ENCODE results near the gene PEG3. TPM values are rescaled to one million over a fixed set of nuclear protein-coding genes. Genes with fewer than 3 reads are reported as not detected.

Gene PEG3
- total RNA-seq, 3 donors from 2014 or later (not counting 1 experiment from before 2014, with no cell fraction given) = not detected

DNA sequence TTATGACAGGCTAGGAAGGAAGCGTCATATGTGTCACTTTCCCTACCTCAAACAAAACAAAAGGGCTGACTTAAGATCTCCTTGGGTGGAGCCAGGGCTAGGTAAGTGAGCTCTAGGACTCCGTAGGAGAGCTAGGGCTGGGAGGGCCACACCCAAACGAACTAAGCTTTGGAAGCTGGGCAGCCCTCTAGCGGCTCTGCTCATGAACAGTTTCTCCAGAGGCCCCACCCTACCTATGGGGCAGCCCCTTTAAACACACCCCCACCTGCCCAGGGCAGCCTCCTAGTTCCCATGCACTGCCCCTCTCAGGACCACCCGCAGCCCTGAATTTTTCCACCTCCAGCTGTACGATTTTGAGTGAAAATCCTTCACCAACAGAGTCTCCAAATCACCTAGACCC is 3.5 kb downstream of the PEG3 start:
- Mint-ChIP-seq H3K4me3 (no peak overlapping the region), H3K9me3 (peaks cover 18% of the 10 kb centered on the region in 2 donors), H3K36me3 (peaks cover 28% of the 10 kb centered on the region), H3K27me3 (ENCODE audit: low read depth in 2 of 2) (peaks cover 0 to 4% of the 10 kb centered on the region in 2 donors), H3K4me1 (peaks cover 6 to 9% of the 10 kb centered on the region in 2 donors), H3K27ac (no peak overlapping the region)
- TF ChIP-seq, protein P1, sequence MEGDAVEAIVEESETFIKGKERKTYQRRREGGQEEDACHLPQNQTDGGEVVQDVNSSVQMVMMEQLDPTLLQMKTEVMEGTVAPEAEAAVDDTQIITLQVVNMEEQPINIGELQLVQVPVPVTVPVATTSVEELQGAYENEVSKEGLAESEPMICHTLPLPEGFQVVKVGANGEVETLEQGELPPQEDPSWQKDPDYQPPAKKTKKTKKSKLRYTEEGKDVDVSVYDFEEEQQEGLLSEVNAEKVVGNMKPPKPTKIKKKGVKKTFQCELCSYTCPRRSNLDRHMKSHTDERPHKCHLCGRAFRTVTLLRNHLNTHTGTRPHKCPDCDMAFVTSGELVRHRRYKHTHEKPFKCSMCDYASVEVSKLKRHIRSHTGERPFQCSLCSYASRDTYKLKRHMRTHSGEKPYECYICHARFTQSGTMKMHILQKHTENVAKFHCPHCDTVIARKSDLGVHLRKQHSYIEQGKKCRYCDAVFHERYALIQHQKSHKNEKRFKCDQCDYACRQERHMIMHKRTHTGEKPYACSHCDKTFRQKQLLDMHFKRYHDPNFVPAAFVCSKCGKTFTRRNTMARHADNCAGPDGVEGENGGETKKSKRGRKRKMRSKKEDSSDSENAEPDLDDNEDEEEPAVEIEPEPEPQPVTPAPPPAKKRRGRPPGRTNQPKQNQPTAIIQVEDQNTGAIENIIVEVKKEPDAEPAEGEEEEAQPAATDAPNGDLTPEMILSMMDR (IDR thresholded peaks at IDR 0.05) = no peak
- no peak for DNase-seq
- H3K36me3 ChIP-seq (ENCODE audit: control insufficient read depth, insufficient read depth, low read length) = no peaks in the 10 kb centered on the region
- peaks cover 57% of the 10 kb centered on the region for H3K9me3 ChIP-seq (ENCODE audit: control insufficient read depth, insufficient read depth, low read length)
- peaks cover 2% of the 10 kb centered on the region for H3K27me3 ChIP-seq (ENCODE audit: control insufficient read depth, insufficient read depth, low read length)
- no peak overlapping the region for H3K4me3 ChIP-seq (ENCODE audit: low read length)
- ATAC-seq = no peak
- 53% methylated on average over 5 of the region's 6 CpGs for WGBS (ENCODE audit: insufficient coverage)
- H3K27ac ChIP-seq (ENCODE audit: low read length) = no peak overlapping the region
- peaks cover 10% of the 10 kb centered on the region for H3K4me1 ChIP-seq (ENCODE audit: control insufficient read depth, insufficient read depth, low read length)
- intact Hi-C loops (cut with micrococcal nuclease) = no loop called here

DNA sequence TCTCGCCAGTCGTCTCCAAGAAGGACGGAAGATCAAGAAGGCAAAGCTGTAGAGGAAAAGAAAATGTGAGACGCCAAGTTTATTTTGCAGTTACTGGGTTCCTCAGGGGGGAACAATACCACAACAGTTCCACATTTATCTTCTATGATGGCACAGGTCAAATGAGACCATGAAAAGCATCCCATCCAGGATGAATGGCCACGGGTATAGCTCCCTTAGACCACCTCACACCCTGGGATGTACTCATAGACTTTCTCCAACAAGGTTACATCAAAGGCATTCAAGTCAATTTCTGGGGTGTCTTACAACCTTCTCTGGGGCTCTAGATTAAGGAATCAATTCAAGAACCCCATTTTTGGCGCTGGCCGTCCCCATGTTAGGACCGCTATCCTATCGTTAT is 4.5 kb downstream of the PEG3 start:
- peaks cover 26% of the 10 kb centered on the region for H3K36me3 Mint-ChIP-seq
- ATAC-seq (no peak), DNase-seq (no peak)
- intact Hi-C loops (cut with micrococcal nuclease) = no loop called here
- H3K9me3 Mint-ChIP-seq = peaks cover 18% of the 10 kb centered on the region in 2 donors
- H3K4me1 ChIP-seq (ENCODE audit: control insufficient read depth, insufficient read depth, low read length) = peaks cover 10% of the 10 kb centered on the region
- H3K4me1 Mint-ChIP-seq = peaks cover 6 to 9% of the 10 kb centered on the region in 2 donors
- H3K4me3 ChIP-seq (ENCODE audit: low read length) = no peak overlapping the region
- H3K27me3 ChIP-seq (ENCODE audit: control insufficient read depth, insufficient read depth, low read length) = peaks cover 2% of the 10 kb centered on the region
- WGBS (ENCODE audit: insufficient coverage) = 86% methylated on average over 9 of the region's 9 CpGs
- H3K27ac ChIP-seq (ENCODE audit: low read length) = no peak overlapping the region
- TF ChIP-seq, protein P1 (IDR thresholded peaks at IDR 0.05) = no peak
- H3K9me3 ChIP-seq (ENCODE audit: control insufficient read depth, insufficient read depth, low read length) = peaks cover 53% of the 10 kb centered on the region
- H3K36me3 ChIP-seq (ENCODE audit: control insufficient read depth, insufficient read depth, low read length) = no peaks in the 10 kb centered on the region
- no peak overlapping the region for H3K27ac Mint-ChIP-seq
- no peak overlapping the region for H3K4me3 Mint-ChIP-seq
- peaks cover 0 to 2% of the 10 kb centered on the region in 2 donors for H3K27me3 Mint-ChIP-seq (ENCODE audit: low read depth in 2 of 2)

DNA sequence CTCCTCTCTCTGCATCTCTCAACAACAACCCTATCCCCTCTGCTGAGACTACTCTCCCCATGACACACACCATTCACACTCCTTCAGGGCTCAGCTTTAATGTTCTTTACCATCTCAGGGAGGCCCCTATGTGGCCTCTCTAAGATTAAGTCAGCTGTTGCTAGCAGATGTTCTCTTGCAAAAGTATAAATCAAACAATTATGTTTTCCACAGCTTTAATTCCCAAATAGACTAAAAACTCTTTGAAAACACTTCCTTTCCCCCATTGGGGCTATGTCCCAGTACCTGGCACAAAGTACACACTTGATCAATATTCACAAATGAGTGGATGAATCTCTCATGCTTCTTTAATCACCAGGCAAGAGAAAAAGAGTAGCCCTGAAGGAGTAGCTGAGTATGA is 5.1 kb downstream of the PEG3 start:
- Mint-ChIP-seq H3K27me3 (ENCODE audit: low read depth in 2 of 2) (no peaks in the 10 kb centered on the region), H3K4me1 (peaks cover 6 to 9% of the 10 kb centered on the region in 2 donors), H3K4me3 (no peak overlapping the region), H3K36me3 (peaks cover 21% of the 10 kb centered on the region), H3K9me3 (peaks cover 16 to 18% of the 10 kb centered on the region in 2 donors), H3K27ac (no peak overlapping the region)
- DNase-seq (no peak), ATAC-seq (no peak)
- H3K9me3 ChIP-seq (ENCODE audit: control insufficient read depth, insufficient read depth, low read length) = peaks cover 47% of the 10 kb centered on the region
- peaks cover 10% of the 10 kb centered on the region for H3K4me1 ChIP-seq (ENCODE audit: control insufficient read depth, insufficient read depth, low read length)
- no peaks in the 10 kb centered on the region for H3K36me3 ChIP-seq (ENCODE audit: control insufficient read depth, insufficient read depth, low read length)
- intact Hi-C loops (cut with micrococcal nuclease) = no loop called here
- TF ChIP-seq, protein P1 (IDR thresholded peaks at IDR 0.05) = no peak
- H3K4me3 ChIP-seq (ENCODE audit: low read length) = no peak overlapping the region
- no peak overlapping the region for H3K27ac ChIP-seq (ENCODE audit: low read length)
- H3K27me3 ChIP-seq (ENCODE audit: control insufficient read depth, insufficient read depth, low read length) = peaks cover 2% of the 10 kb centered on the region
